SK-N-SH (cell line): ENCODE data around the gene NEK9. TPM values are rescaled to one million over a fixed set of nuclear protein-coding genes. Genes with fewer than 3 reads are reported as not detected.

Source experiments
- CTCF ChIA-PET: fragments of 300-600, 350-600 bp; formaldehyde crosslinking; extraction: SDS; loops from one replicate; lab custom pipeline; 2021; lab: Yijun Ruan, JAX
- POLR2A ChIA-PET: fragments of 350-600 bp; sonication (Branson Sonifier 250); formaldehyde crosslinking; extraction: SDS; loops from one replicate; lab custom pipeline; 2020; ENCODE audit warnings: antibody characterized with exemption, inconsistent platforms; lab: Yijun Ruan, JAX
- DNase-seq: peaks from one replicate; pipeline ENCODE4 v3.0.0; 2012
- H2AFZ ChIP-seq: fragments of 200-600 bp; sonication (generic); 2 replicates; pipeline ENCODE4 v1.8.1; 2016; ENCODE audit warnings: antibody characterized with exemption, mild to moderate bottlenecking, low read depth
- H3F3A ChIP-seq: fragments of 200-600 bp; sonication (generic); replicated peaks from 2 replicates; pipeline ENCODE3; 2016; ENCODE audit warnings: antibody characterized with exemption, mild to moderate bottlenecking; ENCODE audit not compliant: insufficient read depth
- H3K27ac ChIP-seq, 2 experiments: fragments of 200-500 bp in 1 of 2; fragments of 200-600 bp in 1 of 2; sonication (Bioruptor generic) in 1 of 2; sonication (generic), shearing (Covaris generic) in 1 of 2; 2 replicates each; pipeline versions ENCODE4 v1.5.1 to v1.6.1; 2014 to 2016; ENCODE audit warnings: low read depth in 2 of 2, inconsistent platforms in 1 of 2, low read length in 1 of 2, mild to moderate bottlenecking in 1 of 2, mixed read lengths in 1 of 2
- H3K27me3 ChIP-seq: fragments of 200-600 bp; sonication (generic), shearing (Covaris generic); 2 replicates; pipeline ENCODE4 v1.6.1; 2016; ENCODE audit warnings: mixed run types; ENCODE audit not compliant: insufficient read depth
- H3K36me3 ChIP-seq, 2 experiments: fragments of 200-500 bp in 1 of 2; fragments of 200-600 bp in 1 of 2; sonication (Bioruptor generic) in 1 of 2; sonication (generic) in 1 of 2; replicated peaks in 1 of 2; 2 replicates each; pipeline versions ENCODE3 to v1.5.1; 2014 to 2016; ENCODE audit warnings: low read length in 1 of 2, mild to moderate bottlenecking in 1 of 2; ENCODE audit not compliant: insufficient read depth in 2 of 2, control insufficient read depth in 1 of 2
- H3K4me1 ChIP-seq, 2 experiments: fragments of 200-500 bp in 1 of 2; fragments of 200-600 bp in 1 of 2; sonication (Bioruptor generic) in 1 of 2; sonication (generic), shearing (Covaris generic) in 1 of 2; 2 replicates each; pipeline versions ENCODE4 v1.5.1 to v1.6.1; 2014 to 2016; ENCODE audit warnings: low read depth in 1 of 2, low read length in 1 of 2, mixed run types in 1 of 2; ENCODE audit not compliant: insufficient read depth in 2 of 2, control insufficient read depth in 1 of 2
- H3K4me2 ChIP-seq: fragments of 200-600 bp; sonication (generic), shearing (Covaris generic); 2 replicates; pipeline ENCODE4 v1.6.1; 2017; ENCODE audit warnings: mixed run types
- H3K4me3 ChIP-seq, 2 experiments: fragments of 200-500 bp in 1 of 2; fragments of 200-600 bp in 1 of 2; sonication (Bioruptor generic) in 1 of 2; sonication (generic), shearing (Covaris generic) in 1 of 2; 2 replicates each; pipeline versions ENCODE4 v1.5.1 to v1.8.1; 2014 to 2016; ENCODE audit warnings: low read depth in 2 of 2, inconsistent platforms in 1 of 2, low read length in 1 of 2, mild to moderate bottlenecking in 1 of 2, mixed read lengths in 1 of 2, moderate library complexity in 1 of 2
- H3K79me2 ChIP-seq: fragments of 200-600 bp; sonication (generic); 2 replicates; pipeline ENCODE4 v1.8.1; 2017; ENCODE audit warnings: mild to moderate bottlenecking; ENCODE audit not compliant: insufficient read depth
- H3K9ac ChIP-seq: fragments of 200-600 bp; sonication (generic); 2 replicates; pipeline ENCODE4 v1.6.1; 2017; ENCODE audit warnings: mixed run types
- H3K9me2 ChIP-seq: fragments of 200-600 bp; sonication (generic); 2 replicates; pipeline ENCODE4 v1.6.1; 2017; ENCODE audit warnings: mixed run types
- H3K9me3 ChIP-seq: fragments of 200-600 bp; sonication (generic); 2 replicates; pipeline ENCODE4 v1.6.1; 2017; ENCODE audit warnings: mixed run types, mild to moderate bottlenecking, moderate library complexity
- H4K20me1 ChIP-seq: fragments of 200-600 bp; sonication (generic); 2 replicates; pipeline ENCODE4 v1.6.1; 2017; ENCODE audit warnings: mild to moderate bottlenecking, mixed run types; ENCODE audit not compliant: insufficient read depth
- EP300 ChIP-seq, 2 experiments: IDR thresholded peaks; 2 replicates each; pipeline versions ENCODE4 v1.4.0 to v1.6.1; 2012; ENCODE audit warnings: borderline replicate concordance in 1 of 2, low read depth in 1 of 2, low read length in 1 of 2
- EZH2phosphoT487 ChIP-seq: fragments of 200-600 bp; sonication (generic); IDR thresholded peaks from 2 replicates; pipeline ENCODE4 v1.6.1; 2017; ENCODE audit warnings: low read depth, mixed run types, mild to moderate bottlenecking, antibody characterized with exemption, moderate library complexity, borderline replicate concordance
- FOSL2 ChIP-seq: IDR thresholded peaks from 2 replicates; pipeline ENCODE4 v1.4.0; 2012; ENCODE audit warnings: low read depth, mild to moderate bottlenecking, moderate library complexity, borderline replicate concordance
- GATA2 ChIP-seq: sonication (generic); formaldehyde crosslinking; IDR thresholded peaks from 2 replicates; pipeline ENCODE4 v1.5.0; 2020; ENCODE audit warnings: mild to moderate bottlenecking, missing genetic modification reagents
- JUND ChIP-seq: IDR thresholded peaks from 2 replicates; pipeline ENCODE4 v1.4.0; 2012
- NFIC ChIP-seq: IDR thresholded peaks from 2 replicates; pipeline ENCODE4 v1.4.0; 2012; ENCODE audit warnings: borderline replicate concordance
- PBX3 ChIP-seq: IDR thresholded peaks from 2 replicates; pipeline ENCODE4; 2012
- RFX5 ChIP-seq: IDR thresholded peaks from 2 replicates; pipeline ENCODE4 v1.6.1; 2012; ENCODE audit warnings: mild to moderate bottlenecking, improper control_type of control experiment, low read length
- SIN3A ChIP-seq: IDR thresholded peaks from 2 replicates; pipeline ENCODE4 v1.6.1; 2012; ENCODE audit warnings: low read depth, mild to moderate bottlenecking, low read length, moderate library complexity, borderline replicate concordance
- SMC3 ChIP-seq: IDR thresholded peaks from 2 replicates; pipeline ENCODE4 v1.6.1; 2012; ENCODE audit warnings: low read depth, low read length, improper control_type of control experiment
- TCF12 ChIP-seq: IDR thresholded peaks from 2 replicates; pipeline ENCODE4 v1.4.0; 2012
- USF2 ChIP-seq: fragments of 150-350 bp; IDR thresholded peaks from 2 replicates; pipeline ENCODE4 v1.6.1; 2017; ENCODE audit warnings: antibody characterized with exemption, low read length, low read depth, borderline replicate concordance
- WGBS: methylation state at CpG from one replicate; pipeline ENCODE4 v1.1.6; 2017; ENCODE audit warnings: low lambda C conversion rate; 5-methylcytosine and 5-hydroxymethylcytosine counted together
- polyA plus RNA-seq, 3 experiments: library from polyadenylated mRNA; depleted of rRNA; stranded (reverse); fragments of >200 nt; gene quantifications; 2 replicates each; pipeline ENCODE4 v1.2.3, GENCODE V29; 2012

The NEK9 gene
- polyA plus RNA-seq, 1 of the 3 experiments (the other 2 are of a cell fraction) = 48.1 TPM

GRCh38 chr14:75046275-75046674 is 80.6 kb downstream of the NEK9 start:
- H3K4me1 ChIP-seq = peaks cover 24 to 27% of the 10 kb centered on the region in 2 experiments; a peak in 3 of 4 replicates

GRCh38 chr14:75044752-75045151 is 82.1 kb downstream of the NEK9 start:
- no peaks in the 10 kb centered on the region for H3K36me3 ChIP-seq
- no peaks in the 10 kb centered on the region for H4K20me1 ChIP-seq
- no peaks in the 10 kb centered on the region for H3K27me3 ChIP-seq
- H2AFZ ChIP-seq = no peak overlapping the region
- H3K4me2 ChIP-seq = peak overlapping the region; percentile 8; the same call in 1 of the 2 replicates
- no peaks in the 10 kb centered on the region for H3K9me3 ChIP-seq
- peak; percentile 28 for DNase-seq
- H3K27ac ChIP-seq = peak overlapping the region; percentile 7 to 58; a peak in 3 of 4 replicates
- H3K4me3 ChIP-seq = peak overlapping the region in 1 of 2 experiments; percentile 20; a peak in 1 of 4 replicates
- no peak for TF ChIP-seq EP300 (IDR thresholded peaks at IDR 0.05; ENCODE audit: borderline replicate concordance in 1 of 2, low read depth in 1 of 2, low read length in 1 of 2)
- TF ChIP-seq RFX5 = no peak
- TF ChIP-seq GATA2 (CRISPR knock-in tag) = peak; percentile 60
- TF ChIP-seq EZH2phosphoT487 = no peak
- TF ChIP-seq NFIC = no peak
- TF ChIP-seq SIN3A = no peak
- no peak for TF ChIP-seq SMC3
- no peaks in the 10 kb centered on the region for H3K9me2 ChIP-seq
- WGBS = 65% methylated on average over 8 of the region's 8 CpGs
- CTCF ChIA-PET = interaction anchor here (0.6 to 3.4 kb wide), 8 partner anchors 10 to 99 kb away, joined by 3 to 12 read pairs (median 4); no protein-coding TSS in a partner anchor
- H3K79me2 ChIP-seq = peaks cover 6% of the 10 kb centered on the region; the same call in 1 of the 2 replicates
- H3K9ac ChIP-seq = no peak overlapping the region; the same call in 1 of the 2 replicates
- peaks cover 24 to 27% of the 10 kb centered on the region in 2 experiments; a peak in 3 of 4 replicates for H3K4me1 ChIP-seq
- POLR2A ChIA-PET = no interaction called here
- H3F3A ChIP-seq = peaks cover 21% of the 10 kb centered on the region

More at GRCh38 chr14:75046275-75046674, 80.6 kb downstream of the NEK9 start:
- Histone ChIP-seq H3K27ac (no peak overlapping the region), H3K4me3 (no peak overlapping the region), H3K9me3 (no peaks in the 10 kb centered on the region), H3K4me2 (0 out of 2 replicates have a peak overlapping the region, but pooled peaks have one; percentile 5), H3F3A (peaks cover 21% of the 10 kb centered on the region), H3K9me2 (no peaks in the 10 kb centered on the region), H3K36me3 (no peaks in the 10 kb centered on the region), H2AFZ (no peak overlapping the region), H4K20me1 (no peaks in the 10 kb centered on the region), H3K79me2 (peaks cover 6% of the 10 kb centered on the region; the same call in 1 of the 2 replicates), H3K9ac (no peak overlapping the region), H3K27me3 (no peaks in the 10 kb centered on the region)
- ChIA-PET POLR2A (interaction anchor here (0.5 kb wide), 1 partner anchor 157 kb away, joined by 3 read pairs; no protein-coding TSS in a partner anchor), CTCF (no interaction called here)
- no peak for TF ChIP-seq USF2
- no peak for TF ChIP-seq RFX5
- DNase-seq = no peak
- WGBS = 87% methylated on average over 5 of the region's 5 CpGs

GRCh38 chr14:75044322-75044721 is 82.5 kb downstream of the NEK9 start:
- TF ChIP-seq JUND = peak; percentile 52
- peak; percentile 23; the same call in 1 of the 2 replicates for TF ChIP-seq FOSL2
- TF ChIP-seq RFX5 = no peak
- TF ChIP-seq PBX3 = peak; percentile 4; the same call in 1 of the 2 replicates
- TF ChIP-seq NFIC = peak; percentile 66
- no peak for TF ChIP-seq SMC3
- TF ChIP-seq TCF12 = peak; percentile 30; the same call in 1 of the 2 replicates
- H3K27me3 ChIP-seq = no peaks in the 10 kb centered on the region
- H3K79me2 ChIP-seq = peaks cover 6% of the 10 kb centered on the region; the same call in 1 of the 2 replicates
- no peak overlapping the region; the same call in 1 of the 2 replicates for H3K9ac ChIP-seq
- H3K4me3 ChIP-seq = peak overlapping the region in 1 of 2 experiments; percentile 20; a peak in 1 of 4 replicates
- H3K4me2 ChIP-seq = peak overlapping the region; percentile 8; the same call in 1 of the 2 replicates
- H3K9me2 ChIP-seq = no peaks in the 10 kb centered on the region
- WGBS = 32% methylated on average over 2 of the region's 2 CpGs
- H3F3A ChIP-seq = peaks cover 21% of the 10 kb centered on the region
- peak overlapping the region; percentile 7 to 58; a peak in 3 of 4 replicates for H3K27ac ChIP-seq
- no peaks in the 10 kb centered on the region for H3K9me3 ChIP-seq
- ChIA-PET CTCF (interaction anchor here (0.7 to 3.4 kb wide), 4 partner anchors 22 to 99 kb away, joined by 3 to 12 read pairs (median 4); no protein-coding TSS in a partner anchor), POLR2A (no interaction called here)
- no peak overlapping the region for H2AFZ ChIP-seq
- peaks cover 24 to 25% of the 10 kb centered on the region in 2 experiments; a peak in 3 of 4 replicates for H3K4me1 ChIP-seq
- H4K20me1 ChIP-seq = no peaks in the 10 kb centered on the region
- H3K36me3 ChIP-seq = no peaks in the 10 kb centered on the region
- no peak for DNase-seq
